Activated CD8-positive, alpha-beta memory T cell treated with anti-CD3 and anti-CD28 coated beads for 48 hours (primary cell): Measurements from ENCODE around the gene LAIR1.
"Not testable (repeated sequence)": the region's sequence is repeated elsewhere in the genome, so short reads cannot be mapped to it uniquely, and the experiment has no call there.

Experiments used
- DNase-seq, 3 experiments: peaks; one replicate each; pipeline ENCODE4 v3.0.0-alpha.2; 2020; ENCODE audit warnings: low read depth in 2 of 3, low spot score in 2 of 3

LAIR1 gene

DNA sequence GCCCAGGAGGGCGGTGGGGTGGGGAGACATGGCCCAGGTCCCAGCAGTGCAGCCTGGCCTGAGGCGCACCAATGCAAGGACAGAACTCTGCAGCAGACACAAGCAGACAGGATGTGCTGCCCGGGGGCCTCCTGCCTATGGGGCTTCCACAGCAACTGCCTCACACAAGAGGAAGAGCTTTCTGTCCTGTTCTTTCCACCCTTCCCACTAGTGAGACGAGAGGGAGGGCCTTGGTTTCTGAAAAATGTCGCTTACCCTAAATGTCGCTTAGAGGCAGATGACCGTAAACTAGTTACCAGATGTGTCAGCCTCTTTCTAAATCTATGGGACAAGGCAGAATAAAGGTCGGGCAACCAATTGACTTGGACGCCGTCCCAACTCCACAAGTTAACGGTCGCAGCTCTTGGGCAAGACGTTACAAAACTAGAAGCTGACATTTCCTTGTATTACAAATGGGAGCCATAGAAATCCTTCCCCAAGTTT, at the start of gene LAIR1:
TSS of gene LAIR1 (minus strand) at position 157 of the 483 bp plus-strand sequence. CDS start at position 30, 127 bp downstream.
- DNase-seq, result peak in 1 of 3 experiments; percentile 31

GRCh38 chr19:54414156-54414555, 49.4 kb upstream of the LAIR1 start:
- no peak for DNase-seq

DNA sequence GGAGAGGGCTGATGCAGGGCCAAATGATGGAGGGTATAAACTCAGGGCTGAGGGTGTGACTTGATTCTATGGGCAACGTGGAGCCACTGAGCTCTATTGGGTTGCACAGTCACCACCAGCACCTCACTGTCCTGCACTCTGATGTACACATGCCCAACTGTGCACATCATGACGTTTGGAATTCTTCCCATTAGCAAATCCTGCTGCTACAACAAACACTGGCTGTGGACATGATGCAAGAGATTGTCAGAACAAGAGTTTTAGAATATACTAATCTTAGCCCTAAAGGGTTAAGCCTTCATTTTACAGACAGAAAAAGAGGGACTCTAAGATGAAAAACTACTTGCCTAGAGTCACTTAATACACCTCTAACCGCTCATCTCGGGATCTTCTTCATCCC, 48.1 kb upstream of the LAIR1 start:
- DNase-seq, result no peak

DNA sequence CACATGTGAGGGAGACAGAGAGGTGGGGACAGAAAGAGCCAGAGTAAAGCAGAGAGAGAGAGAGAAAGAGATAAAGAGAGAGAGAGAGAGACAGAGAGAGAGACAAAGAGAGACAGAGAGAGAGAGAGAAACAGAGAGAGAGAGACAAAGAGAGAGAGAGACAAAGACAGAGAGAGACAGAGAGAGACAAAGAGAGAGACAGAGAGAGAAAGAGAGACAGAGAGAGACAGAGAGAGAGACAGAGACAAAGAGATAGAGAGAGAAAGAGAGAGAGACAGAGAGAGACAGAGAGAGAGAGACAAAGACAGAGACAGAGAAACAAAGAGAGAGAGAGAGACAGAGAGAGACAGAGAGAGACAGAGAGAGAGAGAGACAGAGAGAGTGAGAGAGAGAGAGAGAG, 46.3 kb upstream of the LAIR1 start:
- no peak for DNase-seq

DNA sequence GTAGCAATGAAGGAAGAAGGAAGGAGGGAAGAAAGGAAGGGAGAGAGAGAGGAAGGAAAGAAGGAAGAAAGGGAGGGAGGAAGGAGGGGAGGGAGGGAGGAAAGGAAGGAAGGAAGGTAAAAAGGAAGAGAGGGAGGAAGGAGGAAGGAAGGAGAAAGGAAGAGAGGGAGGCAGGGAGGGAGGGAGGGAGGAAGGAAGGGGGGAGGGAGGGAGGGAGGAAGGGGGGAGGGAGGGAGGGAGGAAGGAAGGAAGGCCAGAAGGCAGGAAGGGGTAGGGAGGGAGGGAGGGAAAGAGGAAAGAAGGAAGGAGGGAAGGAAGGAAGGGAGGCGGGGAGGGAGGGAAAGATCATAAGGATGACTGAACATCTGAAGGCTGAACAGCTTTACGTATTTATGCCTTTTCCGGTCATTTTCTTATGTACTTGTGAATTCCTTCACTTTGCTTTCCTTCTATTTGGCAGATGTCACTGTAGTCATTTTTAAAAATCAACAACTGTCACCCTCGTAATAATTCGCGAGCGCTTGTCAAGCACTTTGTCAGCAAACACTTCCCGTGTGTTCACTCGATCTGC, 43.8 kb upstream of the LAIR1 start:
- DNase-seq, result no peak

DNA sequence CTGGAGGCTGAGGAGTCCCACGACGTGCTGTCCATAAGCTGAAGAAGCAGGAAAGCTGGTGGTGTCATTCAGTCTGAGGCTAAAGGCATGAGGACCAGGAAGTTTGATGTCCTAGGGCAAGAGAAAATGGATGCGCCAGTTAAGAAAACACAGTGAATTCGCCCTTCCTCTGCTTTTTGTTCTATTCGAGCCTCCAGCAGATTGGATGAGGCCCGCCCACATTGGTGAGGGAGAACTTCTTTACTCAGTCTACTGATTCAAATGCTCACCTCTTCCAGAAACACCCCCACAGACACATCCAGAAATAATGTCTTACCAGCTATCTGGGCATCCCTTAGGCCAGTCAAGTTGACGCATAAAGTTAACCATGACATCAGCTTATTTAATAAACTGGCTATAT, 43.0 kb upstream of the LAIR1 start:
- DNase-seq, result no peak

GRCh38 chr19:54405628-54406027, 40.9 kb upstream of the LAIR1 start:
- DNase-seq, result no peak

GRCh38 chr19:54403054-54403453, 38.3 kb upstream of the LAIR1 start:
- no peak for DNase-seq

- DNase-seq, result no peak
Observed at GRCh38 chr19:54400913-54401312, 36.2 kb upstream of the LAIR1 start.

GRCh38 chr19:54399189-54399588, 34.5 kb upstream of the LAIR1 start:
- no peak for DNase-seq

- DNase-seq, result no peak
Observed at GRCh38 chr19:54395685-54396084, 31.0 kb upstream of the LAIR1 start.

DNA sequence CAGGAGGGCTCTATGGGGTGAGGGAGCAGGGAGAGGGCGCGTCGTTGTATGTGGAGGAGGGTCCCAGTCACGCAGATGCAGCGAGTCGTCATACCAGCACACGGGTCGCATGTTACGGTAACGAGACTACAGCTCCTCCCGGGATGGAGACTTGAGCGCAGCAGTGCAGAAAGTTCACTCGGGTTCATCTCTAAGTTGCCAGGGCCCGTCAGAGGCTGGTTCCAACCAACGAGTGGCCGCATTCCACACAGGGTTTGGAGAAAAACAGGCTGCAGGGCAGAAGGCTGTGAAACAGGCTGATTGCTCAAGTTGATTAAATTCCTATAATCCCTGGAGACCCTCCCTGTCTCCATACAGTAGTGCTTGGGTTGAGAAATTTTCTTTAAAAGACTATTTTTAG, 28.6 kb upstream of the LAIR1 start:
- no peak for DNase-seq

DNA sequence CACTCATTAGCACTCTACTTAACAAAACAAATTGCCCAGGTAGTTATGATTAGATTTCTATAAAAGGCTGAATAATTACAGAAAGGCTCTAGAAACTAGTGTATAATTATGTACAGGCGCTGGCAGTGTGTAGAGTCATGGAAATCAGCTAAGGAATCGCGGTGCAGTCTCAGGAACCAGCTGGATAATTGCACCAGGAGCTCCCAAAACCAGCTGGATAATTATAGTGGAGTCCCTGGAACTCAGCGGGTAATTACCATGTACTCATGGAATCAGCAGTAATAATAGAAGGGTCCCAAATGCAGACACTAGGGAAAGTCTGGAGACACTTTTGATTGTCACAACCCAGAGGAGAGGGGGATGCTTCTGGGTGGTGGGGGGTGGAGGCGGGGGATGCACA, 27.4 kb upstream of the LAIR1 start:
- no peak for DNase-seq

DNA sequence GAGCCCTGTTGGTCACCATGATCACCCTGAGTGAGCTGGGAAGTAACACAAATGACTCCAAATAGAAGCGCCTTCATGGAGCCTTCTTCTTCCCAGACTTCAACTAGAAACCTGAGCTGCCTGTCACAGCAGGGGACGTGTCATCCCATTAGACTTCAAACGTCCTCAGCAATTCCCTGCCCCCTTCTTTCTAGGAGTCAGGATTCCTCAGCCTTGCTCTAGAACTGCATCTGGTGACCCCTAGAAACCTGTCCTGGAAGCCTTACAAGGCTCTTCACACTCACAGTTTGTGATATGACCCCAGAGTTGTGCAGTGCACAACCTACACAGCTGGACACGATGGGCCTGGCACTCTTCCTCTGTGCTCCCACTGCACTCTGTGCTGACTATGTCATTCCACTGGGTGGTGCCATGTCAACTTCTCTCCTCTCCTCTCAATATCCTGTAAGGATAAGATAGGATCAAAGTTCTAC, 26.9 kb upstream of the LAIR1 start:
- no peak for DNase-seq

- peak in 1 of 3 experiments; percentile 48 for DNase-seq
Observed at GRCh38 chr19:54390942-54391577, 26.3 kb upstream of the LAIR1 start.

- no peak for DNase-seq
Observed at GRCh38 chr19:54389553-54389952, 24.8 kb upstream of the LAIR1 start.

DNA sequence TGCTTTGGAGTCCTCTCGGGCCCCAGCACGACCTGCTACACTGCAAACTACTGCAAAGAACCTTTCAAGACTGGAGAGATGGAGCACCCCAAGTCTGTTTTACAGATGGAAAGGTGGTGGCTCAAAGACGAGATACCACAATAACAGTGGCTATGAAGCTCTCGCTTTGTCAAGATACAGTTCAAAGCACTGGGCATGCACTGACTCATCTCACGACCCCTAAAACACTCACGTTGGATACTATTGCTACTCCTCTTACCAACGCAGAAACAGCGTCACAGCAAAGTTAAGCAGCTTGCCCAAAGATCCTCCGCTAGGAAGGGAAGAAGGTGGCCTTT, 24.0 kb upstream of the LAIR1 start:
- no peak for DNase-seq

DNA sequence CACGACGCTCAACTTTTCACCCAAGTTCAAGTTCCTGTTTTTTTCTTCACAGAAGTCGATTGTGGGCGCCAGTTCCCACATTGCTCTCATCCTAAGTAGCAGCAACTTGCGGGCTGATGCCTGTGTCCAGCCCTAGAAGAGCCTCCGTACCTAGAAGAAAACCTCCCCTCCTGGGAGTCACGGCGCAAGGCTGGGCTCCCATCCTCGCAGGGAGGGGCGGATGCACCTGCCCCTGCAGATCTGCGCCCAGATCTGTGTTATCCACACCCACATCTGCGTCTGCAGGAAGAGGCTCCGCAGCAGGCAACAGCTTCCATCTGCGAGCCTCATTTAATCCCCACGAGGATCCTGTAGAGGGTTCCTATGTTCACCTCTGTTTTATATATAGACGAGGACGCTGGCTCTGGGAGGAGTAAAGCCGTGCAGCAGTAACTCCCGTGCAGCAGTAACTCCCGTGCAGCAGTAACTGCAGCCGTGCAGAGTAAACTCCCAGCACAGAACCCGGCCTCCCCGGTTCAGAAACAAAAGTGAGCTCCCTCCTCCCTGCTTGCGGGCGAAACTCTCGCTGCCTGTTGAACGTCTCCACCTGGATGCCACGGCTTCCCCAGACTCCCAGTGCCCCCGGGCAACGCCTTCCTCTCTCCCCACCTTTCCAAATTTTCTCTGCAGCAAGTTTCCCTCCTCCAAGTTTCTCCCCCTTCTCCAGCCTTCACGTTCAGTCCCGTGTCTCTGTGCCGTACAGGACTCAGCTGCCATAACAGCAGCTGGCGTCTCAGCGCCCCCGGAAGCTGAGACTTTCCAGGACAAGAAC, 23.5 kb upstream of the LAIR1 start:
- no peak for DNase-seq

GRCh38 chr19:54383330-54383729, 18.6 kb upstream of the LAIR1 start:
- no peak for DNase-seq

DNA sequence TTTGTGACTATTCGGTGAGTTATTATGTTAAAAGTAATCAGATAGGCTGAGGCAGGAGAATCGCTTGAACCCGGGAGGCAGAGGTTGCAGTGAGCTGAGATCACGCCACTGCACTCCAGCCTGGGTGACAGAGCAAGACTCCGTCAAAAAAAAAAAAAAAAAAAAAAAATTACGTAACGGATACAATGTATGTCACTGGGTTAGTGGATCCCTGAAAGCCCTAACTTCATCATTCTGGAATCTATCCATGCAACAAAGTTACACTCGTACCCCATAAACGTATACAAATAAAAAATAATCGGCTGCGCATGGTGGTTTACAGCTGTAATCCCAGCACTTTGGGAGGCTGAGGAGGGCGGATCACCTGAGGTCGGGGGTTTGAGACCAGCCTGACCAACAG, 17.3 kb upstream of the LAIR1 start:
- DNase-seq, result not testable (repeated sequence)

DNA sequence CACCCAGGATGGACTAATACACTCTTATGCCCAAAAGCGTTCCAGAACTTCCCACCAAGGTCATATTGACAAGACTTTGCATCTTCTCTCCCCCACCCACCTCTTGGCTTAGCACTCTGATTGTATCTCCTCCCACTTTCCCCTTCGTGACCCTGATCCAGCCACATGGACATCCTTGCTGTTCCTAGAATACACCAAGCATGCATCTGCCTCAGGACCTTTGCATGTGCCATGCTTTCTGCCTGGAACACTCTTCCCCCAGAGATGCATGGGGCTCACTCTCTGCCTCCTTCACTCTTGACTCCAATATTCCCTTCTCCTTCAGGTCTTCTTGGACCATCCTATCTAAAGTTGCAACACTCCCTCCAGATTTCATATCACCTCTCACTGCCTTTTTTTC, 16.2 kb upstream of the LAIR1 start:
- DNase-seq, result no peak

DNA sequence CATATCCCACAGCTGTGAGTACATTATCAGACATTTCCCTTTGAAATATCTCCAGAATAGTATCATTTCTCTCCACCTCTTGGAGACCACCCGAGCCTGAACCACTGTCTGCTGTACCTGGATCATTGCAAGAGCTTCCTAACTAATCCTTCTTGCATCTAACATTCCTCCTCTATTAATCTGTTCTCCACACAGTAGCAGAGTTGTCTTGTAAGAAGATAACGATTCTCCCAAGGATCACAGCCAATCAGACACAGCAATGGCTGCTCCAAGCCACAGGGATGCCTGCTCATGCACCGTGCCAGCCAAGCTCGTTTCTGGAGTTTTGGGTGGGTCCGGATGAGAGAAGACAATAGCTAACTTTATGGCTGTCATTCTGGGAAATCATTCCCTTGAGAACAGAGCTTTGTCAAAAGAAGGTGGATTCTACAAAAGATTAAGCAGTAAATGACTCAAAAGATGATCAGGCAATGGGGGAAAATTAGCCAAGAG, 14.5 kb upstream of the LAIR1 start:
- DNase-seq, result no peak
